IMR-90 (cell line): ENCODE results near the gene PI16. TPM values are rescaled to one million over a fixed set of nuclear protein-coding genes. Genes with fewer than 3 reads are reported as not detected.

ENCODE experiments used
- ATAC-seq: fragments of 200-7000 bp; cut with Tn5 transposase; 2 replicates; pipeline ENCODE4 v1.9.1; 2020; ENCODE audit warnings: low read depth, mild to moderate bottlenecking, moderate library complexity
- BruUV-seq: library from RNA; stranded (reverse); fragments of 400-500 nt; replicated peaks from 2 replicates; lab custom pipeline; 2021; lab: Mats Ljungman, UMichigan
- CTCF ChIA-PET: fragments of 300-600 bp; formaldehyde crosslinking; extraction: SDS; loops from one replicate; lab custom pipeline; 2021; ENCODE audit warnings: antibody characterized with exemption; lab: Yijun Ruan, JAX
- POLR2A ChIA-PET: fragments of 300-600 bp; sonication (Branson Sonifier 250); formaldehyde crosslinking; loops from one replicate; lab custom pipeline; 2022; ENCODE audit warnings: antibody characterized with exemption; ENCODE audit not compliant: unreplicated experiment; lab: Charles Lee
- DNase-seq: peaks from one replicate; pipeline ENCODE4 v3.0.0; 2013
- H2AFZ ChIP-seq: replicated peaks from 2 replicates; pipeline ENCODE3; 2013; ENCODE audit warnings: low read length, mild to moderate bottlenecking; ENCODE audit not compliant: poor library complexity
- H2AK5ac ChIP-seq: 2 replicates; pipeline ENCODE4 v1.6.1; 2013; ENCODE audit warnings: low read depth, low read length, inconsistent platforms
- H2AK9ac ChIP-seq: replicated peaks from 2 replicates; pipeline ENCODE3; 2013; ENCODE audit warnings: mild to moderate bottlenecking, low read depth, low read length, moderate library complexity; ENCODE audit not compliant: poor library complexity
- H2BK120ac ChIP-seq: 2 replicates; pipeline ENCODE4 v1.6.1; 2013; ENCODE audit warnings: low read depth, low read length, inconsistent platforms
- H2BK15ac ChIP-seq: 3 replicates; pipeline ENCODE4 v1.6.1; 2013; ENCODE audit warnings: low read depth, low read length, inconsistent platforms
- H2BK20ac ChIP-seq: 2 replicates; pipeline ENCODE4 v1.6.1; 2013; ENCODE audit warnings: low read depth, mild to moderate bottlenecking, inconsistent platforms, low read length, moderate library complexity
- H2BK5ac ChIP-seq: 2 replicates; pipeline ENCODE4 v1.6.1; 2013; ENCODE audit warnings: mild to moderate bottlenecking, low read depth, low read length, inconsistent platforms; ENCODE audit not compliant: poor library complexity, severe bottlenecking
- H3K14ac ChIP-seq: replicated peaks from 2 replicates; pipeline ENCODE4 v1.6.1; 2013; ENCODE audit warnings: low read depth, low read length, inconsistent platforms
- H3K18ac ChIP-seq: 2 replicates; pipeline ENCODE4 v1.6.1; 2013; ENCODE audit warnings: low read depth, low read length, control low read depth
- H3K23ac ChIP-seq: 2 replicates; pipeline ENCODE4 v1.6.1; 2013; ENCODE audit warnings: low read depth, low read length, inconsistent platforms
- H3K27ac ChIP-seq: 2 replicates; pipeline ENCODE4 v1.5.1; 2013; ENCODE audit warnings: mild to moderate bottlenecking, control low read depth, low read length; ENCODE audit not compliant: insufficient read depth
- H3K27me3 ChIP-seq: 2 replicates; pipeline ENCODE4 v1.6.1; 2013; ENCODE audit warnings: low read length; ENCODE audit not compliant: control insufficient read depth, insufficient read depth
- H3K36me3 ChIP-seq: 2 replicates; pipeline ENCODE4 v1.6.1; 2013; ENCODE audit warnings: low read length, mixed read lengths; ENCODE audit not compliant: control insufficient read depth, insufficient read depth
- H3K4ac ChIP-seq: 2 replicates; pipeline ENCODE4 v1.6.1; 2013; ENCODE audit warnings: low read depth, low read length, inconsistent platforms
- H3K4me1 ChIP-seq: 2 replicates; pipeline ENCODE4 v1.6.1; 2013; ENCODE audit warnings: low read length, mixed read lengths; ENCODE audit not compliant: control insufficient read depth, insufficient read depth
- H3K4me2 ChIP-seq: 2 replicates; pipeline ENCODE4 v1.6.1; 2013; ENCODE audit warnings: low read depth, mild to moderate bottlenecking, control low read depth, low read length, moderate library complexity
- H3K4me3 ChIP-seq: 2 replicates; pipeline ENCODE4 v1.5.1; 2013; ENCODE audit warnings: low read depth, mild to moderate bottlenecking, control low read depth, low read length, moderate library complexity; ENCODE audit not compliant: insufficient read depth
- H3K56ac ChIP-seq: 2 replicates; pipeline ENCODE4 v1.6.1; 2013; ENCODE audit warnings: low read length, inconsistent platforms; ENCODE audit not compliant: insufficient read depth; ENCODE audit errors: extremely low read depth
- H3K79me1 ChIP-seq, 2 experiments: 2 replicates each; pipeline ENCODE4 v1.6.1; 2013; ENCODE audit warnings: low read length in 2 of 2, inconsistent platforms in 1 of 2, low read depth in 1 of 2
- H3K9ac ChIP-seq: 2 replicates; pipeline ENCODE4 v1.6.1; 2013; ENCODE audit warnings: low read depth, low read length, control low read depth
- H3K9me1 ChIP-seq: 2 replicates; pipeline ENCODE4 v1.6.1; 2013; ENCODE audit warnings: low read length, inconsistent platforms; ENCODE audit not compliant: insufficient read depth
- H3K9me3 ChIP-seq: 2 replicates; pipeline ENCODE4 v1.6.1; 2013; ENCODE audit warnings: low read length; ENCODE audit not compliant: control insufficient read depth, insufficient read depth
- H4K20me1 ChIP-seq: 2 replicates; pipeline ENCODE4 v1.6.1; 2013; ENCODE audit warnings: low read length, inconsistent platforms; ENCODE audit not compliant: insufficient read depth
- H4K5ac ChIP-seq: 2 replicates; pipeline ENCODE4 v1.6.1; 2013; ENCODE audit warnings: mild to moderate bottlenecking, low read depth, low read length, control low read depth
- H4K8ac ChIP-seq, 2 experiments: 2 replicates each; pipeline ENCODE4 v1.6.1; 2013; ENCODE audit warnings: low read depth in 2 of 2, low read length in 2 of 2, control low read depth in 1 of 2, inconsistent platforms in 1 of 2
- H4K91ac ChIP-seq: 2 replicates; pipeline ENCODE4 v1.6.1; 2013; ENCODE audit warnings: low read depth, low read length, inconsistent platforms; ENCODE audit not compliant: insufficient read depth
- BHLHE40 ChIP-seq: fragments of 150-350 bp; IDR thresholded peaks from 2 replicates; pipeline ENCODE4 v1.6.1; 2016; ENCODE audit warnings: mild to moderate bottlenecking, low read depth, low read length
- CEBPB ChIP-seq: IDR thresholded peaks from 2 replicates; pipeline ENCODE4 v1.6.1; 2012; ENCODE audit warnings: low read depth, low read length, improper control_type of control experiment
- FOS ChIP-seq: fragments of 150-350 bp; IDR thresholded peaks from 2 replicates; pipeline ENCODE4 v1.6.1; 2016; ENCODE audit warnings: low read depth, low read length
- MAFK ChIP-seq: IDR thresholded peaks from 2 replicates; pipeline ENCODE4 v1.6.1; 2012; ENCODE audit warnings: low read depth, low read length, improper control_type of control experiment
- MAZ ChIP-seq: IDR thresholded peaks from 2 replicates; pipeline ENCODE4 v1.6.1; 2012; ENCODE audit warnings: low read depth, mild to moderate bottlenecking, low read length, improper control_type of control experiment, moderate library complexity, borderline replicate concordance
- MXI1 ChIP-seq: IDR thresholded peaks from 2 replicates; pipeline ENCODE4 v1.6.1; 2012; ENCODE audit warnings: low read depth, mild to moderate bottlenecking, low read length, moderate library complexity, borderline replicate concordance
- NFE2L2 ChIP-seq: fragments of 150-350 bp; IDR thresholded peaks from 2 replicates; pipeline ENCODE4 v1.6.1; 2016; ENCODE audit warnings: low read depth, mild to moderate bottlenecking, low read length
- POLR2A ChIP-seq: IDR thresholded peaks from 2 replicates; pipeline ENCODE4 v1.6.1; 2012; ENCODE audit warnings: mild to moderate bottlenecking, low read depth, low read length
- RAD21 ChIP-seq: IDR thresholded peaks from 2 replicates; pipeline ENCODE4 v1.6.1; 2012; ENCODE audit warnings: low read length, improper control_type of control experiment
- RCOR1 ChIP-seq: IDR thresholded peaks from 2 replicates; pipeline ENCODE4 v1.6.1; 2012; ENCODE audit warnings: mild to moderate bottlenecking, low read length, improper control_type of control experiment; ENCODE audit not compliant: insufficient replicate concordance
- RFX5 ChIP-seq: IDR thresholded peaks from 2 replicates; pipeline ENCODE4 v1.8.0; 2012; ENCODE audit warnings: low read depth, mild to moderate bottlenecking, low read length, moderate library complexity
- SMC3 ChIP-seq: fragments of 150-350 bp; IDR thresholded peaks from 2 replicates; pipeline ENCODE4 v1.6.1; 2016; ENCODE audit warnings: low read depth, mild to moderate bottlenecking, antibody characterized with exemption, low read length, moderate library complexity
- WGBS, 2 experiments: methylation state at CpG; one replicate each; pipeline versions ENCODE4 v1.1.5 to v1.1.7; 2013; ENCODE audit warnings: missing lambda C conversion rate in 2 of 2; ENCODE audit not compliant: insufficient read length in 1 of 2; ENCODE audit errors: extremely low coverage in 2 of 2; 5-methylcytosine and 5-hydroxymethylcytosine counted together
- dilution Hi-C: fragments of 300-500 bp; cut with HindIII; formaldehyde crosslinking; loops from one replicate; pipeline ENCODE4 v1.14.3; 2018; ENCODE audit warnings: low sequenced_read_pairs; ENCODE audit not compliant: unreplicated experiment
- in situ Hi-C: fragments of 300-500 bp; cut with MboI; formaldehyde crosslinking; loops from 3 replicates; pipeline ENCODE4 v1.14.3; 2019; ENCODE audit warnings: low sequenced_read_pairs, inconsistent platforms, mixed read lengths
- intact Hi-C: fragments of 100-400 bp; cut with micrococcal nuclease; formaldehyde crosslinking; loops from 2 replicates; pipeline ENCODE4 v1.10.0; 2022
- polyA plus RNA-seq, 3 experiments: library from polyadenylated mRNA; depleted of rRNA; stranded (reverse); fragments of >200 nt; gene quantifications; 2 replicates each; pipeline ENCODE4 v1.2.3, GENCODE V29; 2012; ENCODE audit warnings: low replicate concordance in 1 of 3
- total RNA-seq: library from RNA; depleted of rRNA; stranded (reverse); fragments of >200 nt; gene quantifications from 2 replicates; pipeline ENCODE4 v1.2.3, GENCODE V29; 2012
- TF ChIP-seq, protein P1 (sequence below): conservative IDR thresholded peaks from 2 replicates; pipeline ENCODE4 v1.5.1; 2012; ENCODE audit warnings: mild to moderate bottlenecking, low read depth, low read length, improper control_type of control experiment
- TF ChIP-seq, protein P2 (sequence below): fragments of 150-350 bp; IDR thresholded peaks from 2 replicates; pipeline ENCODE4 v1.6.1; 2016; ENCODE audit warnings: low read depth, mild to moderate bottlenecking, low read length, moderate library complexity, borderline replicate concordance
- TF ChIP-seq, protein P3 (sequence below): fragments of 150-350 bp; IDR thresholded peaks from 2 replicates; pipeline ENCODE4 v1.6.1; 2017; ENCODE audit warnings: mild to moderate bottlenecking, antibody characterized with exemption, low read length, low read depth

PI16 gene
- total and polyA plus RNA-seq, 2 of the 4 experiments (the other 2 are of a cell fraction) = 0.21 TPM; not detected in 1

DNA sequence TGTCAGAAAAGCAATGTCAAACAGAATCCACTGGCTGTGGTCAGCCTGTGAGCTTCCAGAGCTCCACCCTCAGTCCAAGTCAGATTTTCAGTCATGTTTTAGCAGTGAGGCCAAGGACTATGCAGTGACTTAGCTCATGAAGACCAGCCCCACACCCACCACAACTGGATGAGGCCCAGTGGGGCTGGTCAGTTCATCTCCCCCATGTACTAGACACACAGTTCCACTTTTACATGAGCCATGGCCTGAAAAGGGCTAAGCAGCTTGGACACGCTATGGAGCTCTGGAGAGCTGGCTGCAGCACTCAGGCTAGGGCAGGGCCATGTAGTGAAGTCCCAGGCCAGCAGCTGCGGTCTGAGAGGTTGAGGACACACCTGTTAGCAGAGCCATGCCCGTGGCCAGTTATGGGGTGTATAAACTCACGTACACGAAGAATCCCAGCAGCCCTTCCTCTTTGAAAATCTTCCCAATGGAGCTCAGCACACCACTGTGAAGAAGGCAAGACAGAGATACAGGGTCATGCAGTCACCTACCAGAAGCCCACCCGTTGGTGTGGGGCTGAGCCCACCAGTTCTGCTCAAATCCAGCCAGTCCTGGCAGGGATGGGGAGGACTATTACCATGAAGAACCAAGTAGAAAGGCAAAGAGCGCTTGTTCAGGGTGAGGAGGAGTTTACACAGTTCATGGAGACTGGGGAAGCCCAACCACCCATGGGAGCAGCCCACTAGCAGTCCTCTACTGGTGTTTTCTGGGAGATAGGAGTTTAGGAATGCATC lies 20.9 kb downstream of the PI16 start:
- H3K27me3 ChIP-seq = no peaks in the 10 kb centered on the region
- H3K4me2 ChIP-seq = no peak overlapping the region
- H3K9me1 ChIP-seq = no peaks in the 10 kb centered on the region; the same call in 1 of the 2 replicates
- no TSS peak for BruUV-seq
- no peak overlapping the region for H2AK9ac ChIP-seq
- H3K27ac ChIP-seq = no peak overlapping the region
- 100% methylated on average over 2 of the region's 7 CpGs; no CpG with 5 or more reads in 1 of the 2 experiments for WGBS, 2 experiments
- H4K91ac ChIP-seq = no peak overlapping the region
- H3K36me3 ChIP-seq = peaks cover 84% of the 10 kb centered on the region
- no peak overlapping the region for H3K9ac ChIP-seq
- no peak overlapping the region for H4K5ac ChIP-seq
- peaks cover 55% of the 10 kb centered on the region for H4K20me1 ChIP-seq
- H2BK15ac ChIP-seq = no peak overlapping the region
- H2BK120ac ChIP-seq = no peak overlapping the region
- no peaks in the 10 kb centered on the region for H3K9me3 ChIP-seq
- H3K56ac ChIP-seq = no peak overlapping the region
- H2AFZ ChIP-seq = no peak overlapping the region
- no peak overlapping the region for H4K8ac ChIP-seq
- no peak for DNase-seq
- H3K79me1 ChIP-seq = peaks cover 68 to 76% of the 10 kb centered on the region in 2 experiments
- H3K4ac ChIP-seq = no peak overlapping the region
- no peak overlapping the region for H3K4me3 ChIP-seq
- in situ Hi-C loops = no loop called here
- no peak overlapping the region for H3K14ac ChIP-seq
- ChIA-PET POLR2A (no interaction called here), CTCF (no interaction called here)
- no peak overlapping the region for H3K23ac ChIP-seq
- intact Hi-C loops = no loop called here
- no peak overlapping the region for H2AK5ac ChIP-seq
- no peak overlapping the region for H2BK20ac ChIP-seq
- no peak for ATAC-seq
- H3K18ac ChIP-seq = no peak overlapping the region
- H2BK5ac ChIP-seq = no peak overlapping the region
- H3K4me1 ChIP-seq = no peaks in the 10 kb centered on the region; the same call in 1 of the 2 replicates
- dilution Hi-C loops = no loop called here
- TF ChIP-seq NFE2L2 (no peak), BHLHE40 (no peak), MXI1 (no peak), RCOR1 (no peak), FOS (no peak), POLR2A (no peak), SMC3 (no peak), MAFK (no peak), RFX5 (no peak), MAZ (no peak), RAD21 (no peak), CEBPB (no peak)
- TF ChIP-seq, protein P1, sequence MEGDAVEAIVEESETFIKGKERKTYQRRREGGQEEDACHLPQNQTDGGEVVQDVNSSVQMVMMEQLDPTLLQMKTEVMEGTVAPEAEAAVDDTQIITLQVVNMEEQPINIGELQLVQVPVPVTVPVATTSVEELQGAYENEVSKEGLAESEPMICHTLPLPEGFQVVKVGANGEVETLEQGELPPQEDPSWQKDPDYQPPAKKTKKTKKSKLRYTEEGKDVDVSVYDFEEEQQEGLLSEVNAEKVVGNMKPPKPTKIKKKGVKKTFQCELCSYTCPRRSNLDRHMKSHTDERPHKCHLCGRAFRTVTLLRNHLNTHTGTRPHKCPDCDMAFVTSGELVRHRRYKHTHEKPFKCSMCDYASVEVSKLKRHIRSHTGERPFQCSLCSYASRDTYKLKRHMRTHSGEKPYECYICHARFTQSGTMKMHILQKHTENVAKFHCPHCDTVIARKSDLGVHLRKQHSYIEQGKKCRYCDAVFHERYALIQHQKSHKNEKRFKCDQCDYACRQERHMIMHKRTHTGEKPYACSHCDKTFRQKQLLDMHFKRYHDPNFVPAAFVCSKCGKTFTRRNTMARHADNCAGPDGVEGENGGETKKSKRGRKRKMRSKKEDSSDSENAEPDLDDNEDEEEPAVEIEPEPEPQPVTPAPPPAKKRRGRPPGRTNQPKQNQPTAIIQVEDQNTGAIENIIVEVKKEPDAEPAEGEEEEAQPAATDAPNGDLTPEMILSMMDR = no peak
- TF ChIP-seq, protein P2, sequence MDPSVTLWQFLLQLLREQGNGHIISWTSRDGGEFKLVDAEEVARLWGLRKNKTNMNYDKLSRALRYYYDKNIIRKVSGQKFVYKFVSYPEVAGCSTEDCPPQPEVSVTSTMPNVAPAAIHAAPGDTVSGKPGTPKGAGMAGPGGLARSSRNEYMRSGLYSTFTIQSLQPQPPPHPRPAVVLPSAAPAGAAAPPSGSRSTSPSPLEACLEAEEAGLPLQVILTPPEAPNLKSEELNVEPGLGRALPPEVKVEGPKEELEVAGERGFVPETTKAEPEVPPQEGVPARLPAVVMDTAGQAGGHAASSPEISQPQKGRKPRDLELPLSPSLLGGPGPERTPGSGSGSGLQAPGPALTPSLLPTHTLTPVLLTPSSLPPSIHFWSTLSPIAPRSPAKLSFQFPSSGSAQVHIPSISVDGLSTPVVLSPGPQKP = no peak
- TF ChIP-seq, protein P3, sequence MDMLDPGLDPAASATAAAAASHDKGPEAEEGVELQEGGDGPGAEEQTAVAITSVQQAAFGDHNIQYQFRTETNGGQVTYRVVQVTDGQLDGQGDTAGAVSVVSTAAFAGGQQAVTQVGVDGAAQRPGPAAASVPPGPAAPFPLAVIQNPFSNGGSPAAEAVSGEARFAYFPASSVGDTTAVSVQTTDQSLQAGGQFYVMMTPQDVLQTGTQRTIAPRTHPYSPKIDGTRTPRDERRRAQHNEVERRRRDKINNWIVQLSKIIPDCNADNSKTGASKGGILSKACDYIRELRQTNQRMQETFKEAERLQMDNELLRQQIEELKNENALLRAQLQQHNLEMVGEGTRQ = no peak
